Panc1 (cell line): ENCODE results near the gene SELENOM. TPM values are rescaled to one million over a fixed set of nuclear protein-coding genes. Genes with fewer than 3 reads are reported as not detected.
"Not testable (repeated sequence)": the region's sequence is repeated elsewhere in the genome, so short reads cannot be mapped to it uniquely, and the experiment has no call there.

ENCODE experiments used
- ATAC-seq: fragments of 200-7000 bp; cut with Tn5 transposase; 2 replicates; pipeline ENCODE4 v1.9.1; 2020; ENCODE audit warnings: mild to moderate bottlenecking, moderate library complexity
- BruUV-seq: library from RNA; stranded (reverse); fragments of 400-500 nt; replicated peaks from 2 replicates; lab custom pipeline; 2021; lab: Mats Ljungman, UMichigan
- CTCF ChIA-PET: fragments of 300-600 bp; sonication (Branson Sonifier 250); formaldehyde crosslinking; loops from one replicate; lab custom pipeline; 2022; ENCODE audit warnings: antibody characterized with exemption; lab: Charles Lee
- POLR2A ChIA-PET: fragments of 300-600 bp; sonication (Branson Sonifier 250); formaldehyde crosslinking; loops from one replicate; lab custom pipeline; 2022; ENCODE audit warnings: antibody characterized with exemption; lab: Charles Lee
- DNase-seq: peaks from one replicate; pipeline ENCODE4 v3.0.0-alpha.2; 2010; ENCODE audit warnings: low read depth, low spot score
- H3K27ac ChIP-seq: 2 replicates; pipeline ENCODE4 v1.5.1; 2011; ENCODE audit warnings: mild to moderate bottlenecking, low read length, inconsistent platforms
- H3K27me3 ChIP-seq: fragments of 200-500 bp; sonication (Bioruptor generic); 2 replicates; pipeline ENCODE4 v1.6.0; 2014; ENCODE audit warnings: low read length, inconsistent platforms; ENCODE audit not compliant: control insufficient read depth, insufficient read depth
- H3K36me3 ChIP-seq: fragments of 200-500 bp; sonication (Bioruptor generic); 2 replicates; pipeline ENCODE4 v1.5.1; 2014; ENCODE audit warnings: inconsistent platforms, mild to moderate bottlenecking, low read length, moderate library complexity; ENCODE audit not compliant: control insufficient read depth, insufficient read depth
- H3K4me1 ChIP-seq: 2 replicates; pipeline ENCODE4 v1.5.1; 2011; ENCODE audit warnings: inconsistent platforms, mild to moderate bottlenecking, low read length, moderate library complexity; ENCODE audit not compliant: control insufficient read depth, insufficient read depth
- H3K4me3 ChIP-seq, 2 experiments: 2 replicates each; pipeline ENCODE4 v1.5.1; 2011 to 2012; ENCODE audit warnings: low read depth in 2 of 2, low read length in 2 of 2, mild to moderate bottlenecking in 2 of 2, inconsistent platforms in 1 of 2, moderate library complexity in 1 of 2
- H3K9me3 ChIP-seq: fragments of 200-500 bp; sonication (Bioruptor generic); 2 replicates; pipeline ENCODE4 v1.5.1; 2014; ENCODE audit warnings: low read depth, mild to moderate bottlenecking, inconsistent platforms, low read length, moderate library complexity; ENCODE audit not compliant: control insufficient read depth, insufficient read depth
- POLR2AphosphoS5 ChIP-seq: IDR thresholded peaks from 2 replicates; pipeline ENCODE4 v1.6.1; 2012; ENCODE audit warnings: mild to moderate bottlenecking, low read depth, low read length, moderate library complexity
- REST ChIP-seq, 2 experiments: IDR thresholded peaks; 2 replicates each; pipeline ENCODE4 v1.6.1; 2011 to 2012; ENCODE audit warnings: low read depth in 2 of 2, control low read depth in 1 of 2, low read length in 1 of 2, mild to moderate bottlenecking in 1 of 2, moderate library complexity in 1 of 2; ENCODE audit not compliant: insufficient read depth in 1 of 2
- SIN3A ChIP-seq: IDR thresholded peaks from 2 replicates; pipeline ENCODE4 v1.6.1; 2012; ENCODE audit warnings: low read depth, mild to moderate bottlenecking, low read length, moderate library complexity, borderline replicate concordance; ENCODE audit not compliant: insufficient read depth
- TCF7L2 ChIP-seq: IDR thresholded peaks from 2 replicates; pipeline ENCODE4 v1.6.1; 2011; ENCODE audit warnings: mild to moderate bottlenecking, low read depth, low read length, inconsistent platforms
- in situ Hi-C: cut with HindIII; loops from 2 replicates; pipeline ENCODE4 v1.10.0; 2016; ENCODE audit warnings: low sequenced_read_pairs, low pct_unique_long_range_greater_than_20kb
- intact Hi-C: fragments of 100-400 bp; cut with micrococcal nuclease; formaldehyde crosslinking; loops from one replicate; pipeline ENCODE4 v1.10.0; 2022; ENCODE audit not compliant: unreplicated experiment
- total RNA-seq: library from RNA; stranded (reverse); gene quantifications from one replicate; pipeline ENCODE4 v1.2.1, GENCODE V29; 2021; ENCODE audit not compliant: unreplicated experiment
- TF ChIP-seq, protein P1 (sequence below): fragments of 450-650 bp; IDR thresholded peaks from 2 replicates; pipeline ENCODE4 v1.5.1; 2017; ENCODE audit warnings: mild to moderate bottlenecking

Gene SELENOM
- total RNA-seq, 1 experiment from 2014 or later = 84.4 TPM

GRCh38 chr22:31098632-31099110, 8.7 kb downstream of the SELENOM start:
- ChIA-PET CTCF (no interaction called here), POLR2A (interaction anchor here (0.6 kb wide), 1 partner anchor 10 kb away, joined by 8 read pairs; no protein-coding TSS in a partner anchor)
- H3K4me1 ChIP-seq = no peaks in the 10 kb centered on the region
- TF ChIP-seq TCF7L2 = no peak
- TF ChIP-seq, protein P1, sequence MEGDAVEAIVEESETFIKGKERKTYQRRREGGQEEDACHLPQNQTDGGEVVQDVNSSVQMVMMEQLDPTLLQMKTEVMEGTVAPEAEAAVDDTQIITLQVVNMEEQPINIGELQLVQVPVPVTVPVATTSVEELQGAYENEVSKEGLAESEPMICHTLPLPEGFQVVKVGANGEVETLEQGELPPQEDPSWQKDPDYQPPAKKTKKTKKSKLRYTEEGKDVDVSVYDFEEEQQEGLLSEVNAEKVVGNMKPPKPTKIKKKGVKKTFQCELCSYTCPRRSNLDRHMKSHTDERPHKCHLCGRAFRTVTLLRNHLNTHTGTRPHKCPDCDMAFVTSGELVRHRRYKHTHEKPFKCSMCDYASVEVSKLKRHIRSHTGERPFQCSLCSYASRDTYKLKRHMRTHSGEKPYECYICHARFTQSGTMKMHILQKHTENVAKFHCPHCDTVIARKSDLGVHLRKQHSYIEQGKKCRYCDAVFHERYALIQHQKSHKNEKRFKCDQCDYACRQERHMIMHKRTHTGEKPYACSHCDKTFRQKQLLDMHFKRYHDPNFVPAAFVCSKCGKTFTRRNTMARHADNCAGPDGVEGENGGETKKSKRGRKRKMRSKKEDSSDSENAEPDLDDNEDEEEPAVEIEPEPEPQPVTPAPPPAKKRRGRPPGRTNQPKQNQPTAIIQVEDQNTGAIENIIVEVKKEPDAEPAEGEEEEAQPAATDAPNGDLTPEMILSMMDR = no peak
- no peak for TF ChIP-seq SIN3A
- no peak for TF ChIP-seq POLR2AphosphoS5
- ATAC-seq (no peak), DNase-seq (no peak)
- H3K36me3 ChIP-seq = no peaks in the 10 kb centered on the region
- in situ Hi-C loops = no loop called here
- no peaks in the 10 kb centered on the region for H3K9me3 ChIP-seq
- H3K27ac ChIP-seq = no peak overlapping the region
- H3K27me3 ChIP-seq = no peaks in the 10 kb centered on the region
- no TSS peak for BruUV-seq
- intact Hi-C loops = no loop called here
- no peak overlapping the region for H3K4me3 ChIP-seq

GRCh38 chr22:31097941-31098631, 9.3 kb downstream of the SELENOM start:
- CTCF ChIA-PET = no interaction called here
- POLR2A ChIA-PET = interaction anchor here (0.6 kb wide), 1 partner anchor 10 kb away, joined by 8 read pairs; no protein-coding TSS in a partner anchor

DNA sequence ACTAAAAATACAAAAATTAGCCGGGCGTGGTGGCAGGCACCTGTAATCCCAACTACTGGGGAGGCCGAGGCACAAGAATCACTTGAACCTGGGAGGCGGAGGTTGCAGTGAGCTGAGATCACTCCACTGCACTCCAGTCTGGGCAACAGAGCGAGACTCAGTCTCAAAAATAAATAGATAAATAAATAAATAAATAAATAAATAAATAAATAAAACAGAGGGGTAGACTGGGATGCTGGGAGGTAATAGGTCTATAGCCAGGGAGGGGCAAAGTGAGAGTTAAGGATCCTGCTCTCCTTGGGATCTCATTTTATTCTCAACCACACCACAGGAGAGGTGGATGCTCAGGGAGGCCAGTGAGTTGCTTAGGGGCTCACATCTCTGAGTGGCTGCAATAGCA, 9.8 kb downstream of the SELENOM start:
- H3K4me1 ChIP-seq, POLR2A ChIA-PET, H3K27ac ChIP-seq, H3K27me3 ChIP-seq, H3K9me3 ChIP-seq, ATAC-seq, H3K36me3 ChIP-seq, BruUV-seq, H3K4me3 ChIP-seq, in situ Hi-C loops, CTCF ChIA-PET, intact Hi-C loops, DNase-seq: not testable (repeated sequence)

More at GRCh38 chr22:31097941-31098631, 9.3 kb downstream of the SELENOM start:
- H3K27me3 ChIP-seq = no peaks in the 10 kb centered on the region
- intact Hi-C loops (no loop called here), in situ Hi-C loops (no loop called here)
- ATAC-seq = no peak
- H3K9me3 ChIP-seq = no peaks in the 10 kb centered on the region
- H3K27ac ChIP-seq = no peak overlapping the region
- no peak for TF ChIP-seq SIN3A
- TF ChIP-seq, protein P1 = no peak
- no peak for TF ChIP-seq REST (IDR thresholded peaks at IDR 0.05; ENCODE audit: insufficient read depth in 1 of 2, low read depth in 2 of 2, low read length in 1 of 2)
- TF ChIP-seq TCF7L2 = no peak
- TF ChIP-seq POLR2AphosphoS5 = no peak
- H3K4me1 ChIP-seq = no peaks in the 10 kb centered on the region
- DNase-seq = no peak
- H3K4me3 ChIP-seq = no peak overlapping the region
- BruUV-seq = no TSS peak
- no peaks in the 10 kb centered on the region for H3K36me3 ChIP-seq
